K562 (cell line): ENCODE measurements around the gene SCNN1A. TPM values are rescaled to one million over a fixed set of nuclear protein-coding genes. Genes with fewer than 3 reads are reported as not detected.

ENCODE experiments used
- ATAC-seq: fragments of 200-7000 bp; cut with Tn5 transposase; 3 replicates; pipeline ENCODE4 v1.9.1; 2020; ENCODE audit warnings: moderate library complexity
- BruUV-seq: library from RNA; stranded (reverse); fragments of 400-500 nt; replicated peaks from 2 replicates; lab custom pipeline; 2021; lab: Mats Ljungman, UMichigan
- CTCF ChIA-PET: fragments of 300-600 bp; formaldehyde crosslinking; extraction: SDS; loops from one replicate; lab custom pipeline; 2021; ENCODE audit warnings: low intra/inter-chr PET ratio; lab: Yijun Ruan, JAX
- POLR2A ChIA-PET: fragments of 300-600, 350-650 bp; sonication (Branson Sonifier 250); formaldehyde crosslinking; extraction: SDS; loops from one replicate; lab custom pipeline; 2021; ENCODE audit warnings: antibody characterized with exemption, inconsistent platforms; lab: Yijun Ruan, JAX
- DNase-seq, 4 experiments: peaks; one replicate each; pipeline versions ENCODE4 v3.0.0 to v3.0.0-alpha.2; 2011 to 2018; ENCODE audit warnings: low spot score in 3 of 4, mixed read lengths in 3 of 4; ENCODE audit errors: extremely low read depth in 1 of 4
- FAIRE-seq: peaks from 2 replicates; lab custom pipeline; 2011; peaks lifted over from hg19 to GRCh38; lab: Jason Lieb, UNC
- H2AFZ ChIP-seq: 2 replicates; pipeline ENCODE4 v1.6.0; 2011; ENCODE audit warnings: low read depth, low read length, control low read depth, inconsistent platforms
- H3K27ac ChIP-seq: fragments of 200-600 bp; 3 replicates; pipeline ENCODE4 v1.8.0; 2011; ENCODE audit warnings: low read depth, mild to moderate bottlenecking, control low read depth, inconsistent platforms, low read length, moderate library complexity, mixed read lengths; ENCODE audit errors: extremely low read depth
- H3K27me3 ChIP-seq, 2 experiments: fragments of 300-600 bp in 1 of 2; 2 replicates in 1 of 2; 3 replicates in 1 of 2; pipeline versions ENCODE4 v1.6.0 to v1.8.0; 2011; ENCODE audit warnings: inconsistent platforms in 2 of 2, low read length in 2 of 2, mild to moderate bottlenecking in 1 of 2, mixed read lengths in 1 of 2, moderate library complexity in 1 of 2; ENCODE audit not compliant: control insufficient read depth in 2 of 2, insufficient read depth in 2 of 2
- H3K36me3 ChIP-seq: fragments of 300-600 bp; 3 replicates; pipeline ENCODE4 v1.8.0; 2011; ENCODE audit warnings: mild to moderate bottlenecking, low read length, inconsistent platforms; ENCODE audit not compliant: control insufficient read depth, insufficient read depth
- H3K4me1 ChIP-seq, 2 experiments: fragments of 200-600 bp in 1 of 2; replicated peaks in 1 of 2; 2 replicates in 1 of 2; 3 replicates in 1 of 2; pipeline versions ENCODE4 v1.5.1 to v1.8.0; 2011; ENCODE audit warnings: inconsistent platforms in 2 of 2, low read length in 2 of 2, mild to moderate bottlenecking in 1 of 2, mixed read lengths in 1 of 2, moderate library complexity in 1 of 2; ENCODE audit not compliant: control insufficient read depth in 2 of 2, insufficient read depth in 2 of 2
- H3K4me2 ChIP-seq: 2 replicates; pipeline ENCODE4 v1.6.1; 2011; ENCODE audit warnings: low read length, control low read depth, inconsistent platforms, mixed read lengths; ENCODE audit not compliant: insufficient read depth
- H3K4me3 ChIP-seq: fragments of 200-600 bp; sonication (generic), shearing (Covaris generic); 2 replicates; pipeline ENCODE4 v1.5.1; 2016; ENCODE audit warnings: control low read depth, inconsistent platforms
- H3K79me2 ChIP-seq: fragments of 200-600 bp; 3 replicates; pipeline ENCODE4 v1.8.0; 2011; ENCODE audit warnings: low read length, inconsistent platforms; ENCODE audit not compliant: control insufficient read depth, insufficient read depth
- H3K9ac ChIP-seq, 2 experiments: 2 replicates each; pipeline versions ENCODE4 v1.6.0 to v1.6.1; 2011; ENCODE audit warnings: low read depth in 2 of 2, low read length in 2 of 2, control low read depth in 1 of 2, inconsistent platforms in 1 of 2, mild to moderate bottlenecking in 1 of 2, mixed read lengths in 1 of 2; ENCODE audit not compliant: insufficient read depth in 1 of 2
- H3K9me1 ChIP-seq: one replicate; pipeline ENCODE4 v1.6.0; 2011; ENCODE audit warnings: inconsistent platforms, mild to moderate bottlenecking, low read length, moderate library complexity; ENCODE audit not compliant: control insufficient read depth, insufficient read depth
- H3K9me3 ChIP-seq: replicated peaks from 2 replicates; pipeline ENCODE4 v1.5.1; 2011; ENCODE audit warnings: low read depth, low read length, inconsistent platforms; ENCODE audit not compliant: control insufficient read depth, insufficient read depth
- H4K20me1 ChIP-seq: replicated peaks from 2 replicates; pipeline ENCODE4 v1.6.1; 2011; ENCODE audit warnings: low read length, inconsistent platforms, mixed read lengths; ENCODE audit not compliant: control insufficient read depth, insufficient read depth
- ARID4B ChIP-seq: sonication (generic); formaldehyde crosslinking; IDR thresholded peaks from 2 replicates; pipeline ENCODE4 v1.8.0; 2022; ENCODE audit warnings: mild to moderate bottlenecking, missing genetic modification reagents
- CBFA2T2 ChIP-seq: fragments of 450-650 bp; conservative IDR thresholded peaks from 2 replicates; pipeline ENCODE4 v1.6.1; 2017; ENCODE audit warnings: mild to moderate bottlenecking
- CCAR2 ChIP-seq: fragments of 200-400 bp; formaldehyde crosslinking; IDR thresholded peaks from 2 replicates; pipeline ENCODE4 v1.6.1; 2017; ENCODE audit warnings: mild to moderate bottlenecking, low read depth, low read length
- CEBPG ChIP-seq, 3 experiments: fragments of 200-800 bp in 1 of 3; sonication (Bioruptor generic) in 1 of 3; sonication (generic) in 1 of 3; formaldehyde crosslinking in 1 of 3; IDR thresholded peaks in 2 of 3; conservative IDR thresholded peaks in 1 of 3; 2 replicates each; pipeline versions ENCODE4 v1.6.1 to v1.8.0; 2016 to 2022; ENCODE audit warnings: missing compliant biosample characterization in 2 of 3, missing genetic modification characterization in 2 of 3, mild to moderate bottlenecking in 1 of 3, missing genetic modification reagents in 1 of 3
- E2F3 ChIP-seq: fragments of 250-450 bp; sonication (Bioruptor Pico); IDR thresholded peaks from 2 replicates; pipeline ENCODE4 v1.4.0; 2020; ENCODE audit warnings: mild to moderate bottlenecking
- KLF13 ChIP-seq: fragments of 450-650 bp; IDR thresholded peaks from 2 replicates; pipeline ENCODE4 v1.6.1; 2016; ENCODE audit warnings: missing genetic modification characterization, low read depth, mild to moderate bottlenecking, missing compliant biosample characterization, moderate library complexity, borderline replicate concordance
- MCM3 ChIP-seq: fragments of 450-650 bp; IDR thresholded peaks from 2 replicates; pipeline ENCODE4 v1.6.1; 2016
- MCM5 ChIP-seq: fragments of 450-650 bp; IDR thresholded peaks from 2 replicates; pipeline ENCODE4 v1.6.1; 2016; ENCODE audit warnings: low read depth
- TCF15 ChIP-seq: fragments of 250-450 bp; sonication (Bioruptor Pico); IDR thresholded peaks from 2 replicates; pipeline ENCODE4 v1.8.0; 2022; ENCODE audit warnings: moderate library complexity, mild to moderate bottlenecking, inconsistent platforms
- TCFL5 ChIP-seq: fragments of 250-450 bp; sonication (Bioruptor Pico); conservative IDR thresholded peaks from 2 replicates; pipeline ENCODE4 v1.6.1; 2021; ENCODE audit warnings: mild to moderate bottlenecking, moderate library complexity, matching md5 sums
- TRIM24 ChIP-seq, 2 experiments: fragments of 450-650 bp; IDR thresholded peaks; 2 replicates each; pipeline ENCODE4 v1.6.1; 2016
- ZBTB2 ChIP-seq: fragments of 450-650 bp; IDR thresholded peaks from 2 replicates; pipeline ENCODE4 v1.6.1; 2016; ENCODE audit warnings: antibody characterized with exemption
- ZFP36 ChIP-seq: fragments of 150-350 bp; IDR thresholded peaks from 2 replicates; pipeline ENCODE4 v1.6.1; 2018; ENCODE audit warnings: low read length, low read depth; ENCODE audit not compliant: partially characterized antibody
- ZNF239 ChIP-seq: fragments of 250-450 bp; sonication (Bioruptor Pico); IDR thresholded peaks from 2 replicates; pipeline ENCODE4 v1.4.0; 2020; ENCODE audit warnings: mild to moderate bottlenecking
- ZNF263 ChIP-seq: sonication (generic); formaldehyde crosslinking; IDR thresholded peaks from 2 replicates; pipeline ENCODE4 v1.8.0; 2022; ENCODE audit warnings: mild to moderate bottlenecking, missing genetic modification reagents, borderline replicate concordance
- ZNF583 ChIP-seq: fragments of 250-450 bp; sonication (Bioruptor Pico); IDR thresholded peaks from 2 replicates; pipeline ENCODE4 v1.4.0; 2020
- WGBS: fragments of 100-300 bp; shearing (Covaris generic); methylation state at CpG from one replicate; pipeline ENCODE4 v1.1.6; 2016; ENCODE audit warnings: low coverage, mixed read lengths; ENCODE audit not compliant: insufficient coverage; ENCODE audit errors: missing lambda C conversion rate; 5-methylcytosine and 5-hydroxymethylcytosine counted together
- in situ Hi-C: fragments of 300-500 bp; cut with MboI; formaldehyde crosslinking; loops from 4 replicates; pipeline ENCODE4 v1.15.0; 2018; ENCODE audit warnings: inconsistent platforms, mixed read lengths
- intact Hi-C: fragments of 100-400 bp; cut with micrococcal nuclease; formaldehyde crosslinking; loops from 2 replicates; pipeline ENCODE4 v1.14.2; 2022
- polyA plus RNA-seq, 8 experiments: library from polyadenylated mRNA; depleted of rRNA in 4 of 8; stranded (reverse) in 5 of 8; unstranded in 3 of 8; fragments of >200 nt; fragmentation: Nextera tagmentation in 2 of 8; fragmentation: Illumina TruSeq in 1 of 8; extraction: Ambion mirVana in 2 of 8; extraction: Trizol in 1 of 8; gene quantifications; 2 replicates each; pipeline versions ENCODE4 v1.2.1 to v1.2.3, GENCODE V29; 2011 to 2014; ENCODE audit warnings: inconsistent platforms in 1 of 8, missing spikeins in 1 of 8
- total RNA-seq, 7 experiments: library from RNA; depleted of rRNA in 6 of 7; stranded (reverse); fragments of >200 nt in 6 of 7; fragmentation: Illumina TruSeq in 2 of 7; extraction: Trizol in 2 of 7; gene quantifications; 2 replicates each; pipeline versions ENCODE4 v1.2.1 to v1.2.3, GENCODE V29; 2011 to 2021; ENCODE audit warnings: low replicate concordance in 1 of 7

SCNN1A gene
- total and polyA plus RNA-seq, 9 of the 15 experiments (the other 6 are each of a cell fraction or from before 2014, with no cell fraction given) = 0.15 to 0.49 (median 0.32) TPM; not detected in 5

GRCh38 chr12:6352193-6353173, 22.9 kb downstream of the SCNN1A start:
- Histone ChIP-seq H2AFZ (no peak overlapping the region), H3K27me3 (peaks cover 0 to 23% of the 10 kb centered on the region in 2 experiments; a peak in 2 of 5 replicates), H3K79me2 (no peaks in the 10 kb centered on the region), H3K9me3 (no peaks in the 10 kb centered on the region), H3K36me3 (no peaks in the 10 kb centered on the region), H3K27ac (no peak overlapping the region), H3K9ac (no peak overlapping the region; a peak in 1 of 4 replicates), H4K20me1 (0 out of 2 replicates have a peak, but pooled peaks cover 6% of the 10 kb centered on the region), H3K4me3 (no peak overlapping the region), H3K4me2 (no peak overlapping the region), H3K4me1 (no peaks in the 10 kb centered on the region; a peak in 1 of 5 replicates), H3K9me1 (no peaks in the 10 kb centered on the region)
- no TSS peak for BruUV-seq
- WGBS = 27% methylated on average over 8 of the region's 9 CpGs
- FAIRE-seq (no peak), DNase-seq (no peak), ATAC-seq (no peak)
- ChIA-PET POLR2A (interaction anchor here (0.5 to 0.8 kb wide), 2 partner anchors 10 to 16 kb away, joined by 3 to 5 read pairs; no protein-coding TSS in a partner anchor), CTCF (no interaction called here)
- in situ Hi-C loops = no loop called here
- intact Hi-C loops = no loop called here
- TF ChIP-seq TCF15 (CRISPR knock-in tag) = no peak
- TF ChIP-seq E2F3 (CRISPR knock-in tag) = no peak
- TF ChIP-seq ARID4B (CRISPR knock-in tag) = no peak
- TF ChIP-seq ZFP36 = no peak
- no peak for TF ChIP-seq TRIM24 (IDR thresholded peaks at IDR 0.05)
- no peak for TF ChIP-seq ZNF239
- TF ChIP-seq MCM3 = no peak
- TF ChIP-seq MCM5 = no peak
- TF ChIP-seq KLF13 (tag) = no peak
- TF ChIP-seq CCAR2 = no peak
- TF ChIP-seq ZNF263 (CRISPR knock-in tag) = no peak
- no peak for TF ChIP-seq CBFA2T2
- TF ChIP-seq CEBPG (CRISPR knock-in tag; IDR thresholded peaks at IDR 0.05) = no peak
- TF ChIP-seq CEBPG (tag; conservative IDR thresholded peaks at IDR 0.05 in 1 of 2, IDR thresholded peaks at IDR 0.05 in 1 of 2) = no peak
- no peak for TF ChIP-seq ZBTB2
- no peak for TF ChIP-seq ZNF583 (CRISPR knock-in tag)
- TF ChIP-seq TCFL5 = no peak
